Measurements from ENCODE around the gene FMN1.

- TF ChIP-seq, protein P1, sequence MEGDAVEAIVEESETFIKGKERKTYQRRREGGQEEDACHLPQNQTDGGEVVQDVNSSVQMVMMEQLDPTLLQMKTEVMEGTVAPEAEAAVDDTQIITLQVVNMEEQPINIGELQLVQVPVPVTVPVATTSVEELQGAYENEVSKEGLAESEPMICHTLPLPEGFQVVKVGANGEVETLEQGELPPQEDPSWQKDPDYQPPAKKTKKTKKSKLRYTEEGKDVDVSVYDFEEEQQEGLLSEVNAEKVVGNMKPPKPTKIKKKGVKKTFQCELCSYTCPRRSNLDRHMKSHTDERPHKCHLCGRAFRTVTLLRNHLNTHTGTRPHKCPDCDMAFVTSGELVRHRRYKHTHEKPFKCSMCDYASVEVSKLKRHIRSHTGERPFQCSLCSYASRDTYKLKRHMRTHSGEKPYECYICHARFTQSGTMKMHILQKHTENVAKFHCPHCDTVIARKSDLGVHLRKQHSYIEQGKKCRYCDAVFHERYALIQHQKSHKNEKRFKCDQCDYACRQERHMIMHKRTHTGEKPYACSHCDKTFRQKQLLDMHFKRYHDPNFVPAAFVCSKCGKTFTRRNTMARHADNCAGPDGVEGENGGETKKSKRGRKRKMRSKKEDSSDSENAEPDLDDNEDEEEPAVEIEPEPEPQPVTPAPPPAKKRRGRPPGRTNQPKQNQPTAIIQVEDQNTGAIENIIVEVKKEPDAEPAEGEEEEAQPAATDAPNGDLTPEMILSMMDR (IDR thresholded peaks at IDR 0.05), result no peak
- TF ChIP-seq POLR2AphosphoS5 (IDR thresholded peaks at IDR 0.05; ENCODE audit: low read depth, low read length), result no peak
- TF ChIP-seq, protein P2, sequence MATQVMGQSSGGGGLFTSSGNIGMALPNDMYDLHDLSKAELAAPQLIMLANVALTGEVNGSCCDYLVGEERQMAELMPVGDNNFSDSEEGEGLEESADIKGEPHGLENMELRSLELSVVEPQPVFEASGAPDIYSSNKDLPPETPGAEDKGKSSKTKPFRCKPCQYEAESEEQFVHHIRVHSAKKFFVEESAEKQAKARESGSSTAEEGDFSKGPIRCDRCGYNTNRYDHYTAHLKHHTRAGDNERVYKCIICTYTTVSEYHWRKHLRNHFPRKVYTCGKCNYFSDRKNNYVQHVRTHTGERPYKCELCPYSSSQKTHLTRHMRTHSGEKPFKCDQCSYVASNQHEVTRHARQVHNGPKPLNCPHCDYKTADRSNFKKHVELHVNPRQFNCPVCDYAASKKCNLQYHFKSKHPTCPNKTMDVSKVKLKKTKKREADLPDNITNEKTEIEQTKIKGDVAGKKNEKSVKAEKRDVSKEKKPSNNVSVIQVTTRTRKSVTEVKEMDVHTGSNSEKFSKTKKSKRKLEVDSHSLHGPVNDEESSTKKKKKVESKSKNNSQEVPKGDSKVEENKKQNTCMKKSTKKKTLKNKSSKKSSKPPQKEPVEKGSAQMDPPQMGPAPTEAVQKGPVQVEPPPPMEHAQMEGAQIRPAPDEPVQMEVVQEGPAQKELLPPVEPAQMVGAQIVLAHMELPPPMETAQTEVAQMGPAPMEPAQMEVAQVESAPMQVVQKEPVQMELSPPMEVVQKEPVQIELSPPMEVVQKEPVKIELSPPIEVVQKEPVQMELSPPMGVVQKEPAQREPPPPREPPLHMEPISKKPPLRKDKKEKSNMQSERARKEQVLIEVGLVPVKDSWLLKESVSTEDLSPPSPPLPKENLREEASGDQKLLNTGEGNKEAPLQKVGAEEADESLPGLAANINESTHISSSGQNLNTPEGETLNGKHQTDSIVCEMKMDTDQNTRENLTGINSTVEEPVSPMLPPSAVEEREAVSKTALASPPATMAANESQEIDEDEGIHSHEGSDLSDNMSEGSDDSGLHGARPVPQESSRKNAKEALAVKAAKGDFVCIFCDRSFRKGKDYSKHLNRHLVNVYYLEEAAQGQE (IDR thresholded peaks at IDR 0.05; ENCODE audit: insufficient read depth in 1 of 2, low read depth in 2 of 2, low read length in 1 of 2), result no peak
Measured at GRCh38 chr15:32878869-32879805, 315.4 kb downstream of the FMN1 start.
